ENCODE measurements around the gene GPRC5B. TPM values are rescaled to one million over a fixed set of nuclear protein-coding genes. Genes with fewer than 3 reads are reported as not detected.

Gene GPRC5B
- total and polyA plus RNA-seq, 4 donors = 6.8 to 21.2 (median 9.5) TPM

- no peak for ATAC-seq (ENCODE audit: insufficient read depth, low FRiP score)
- 89 to 96% methylated on average over 5 of the region's 5 CpGs for WGBS, 2 donors
- DNase-seq = no peak
These were observed 12.3 kb upstream of the GPRC5B start for GRCh38 chr16:19896951-19897350.

GRCh38 chr16:19894586-19894985, 9.9 kb upstream of the GPRC5B start:
- WGBS, 2 donors = 89 to 92% methylated on average over 7 of the region's 7 CpGs

More at GRCh38 chr16:19896951-19897350, 12.3 kb upstream of the GPRC5B start:
- Histone ChIP-seq H3K4me1 (ENCODE audit: control insufficient read depth in 5 of 5, insufficient read depth in 5 of 5, low read length in 5 of 5) (no peaks in the 10 kb centered on the region), H3K27me3 (ENCODE audit: control insufficient read depth in 3 of 3, insufficient read depth in 3 of 3, low read length in 2 of 3) (no peaks in the 10 kb centered on the region), H3K36me3 (ENCODE audit: control insufficient read depth in 4 of 4, insufficient read depth in 4 of 4, low read length in 4 of 4) (no peaks in the 10 kb centered on the region), H3K27ac (ENCODE audit: low read depth in 1 of 2, low read length in 1 of 2) (no peak overlapping the region), H3K9ac (ENCODE audit: insufficient read depth in 1 of 2, low read length in 2 of 2) (no peak overlapping the region), H3K9me3 (ENCODE audit: control insufficient read depth in 4 of 4, insufficient read depth in 3 of 4, low read length in 3 of 4) (peaks cover 0 to 2% (median 0%) of the 10 kb centered on the region in 4 donors), H3K4me3 (no peak overlapping the region)
- no peak for TF ChIP-seq CTCF (IDR thresholded peaks at IDR 0.05; ENCODE audit: control extremely low read depth, extremely low read depth)

GRCh38 chr16:19892902-19893301, 8.3 kb upstream of the GPRC5B start:
- TF ChIP-seq CTCF (IDR thresholded peaks at IDR 0.05; ENCODE audit: control extremely low read depth, extremely low read depth) = no peak
- ATAC-seq (ENCODE audit: insufficient read depth, low FRiP score) (no peak), DNase-seq (no peak)
- no peak overlapping the region for H3K9ac ChIP-seq (ENCODE audit: insufficient read depth in 1 of 2, low read length in 2 of 2)
- H3K36me3 ChIP-seq (ENCODE audit: control insufficient read depth in 4 of 4, insufficient read depth in 4 of 4, low read length in 4 of 4) = no peaks in the 10 kb centered on the region
- peaks cover 0 to 1% (median 0%) of the 10 kb centered on the region in 4 donors for H3K9me3 ChIP-seq (ENCODE audit: control insufficient read depth in 4 of 4, insufficient read depth in 3 of 4, low read length in 3 of 4)
- H3K4me3 ChIP-seq = no peak overlapping the region
- 82 to 89% methylated on average over 12 of the region's 12 CpGs for WGBS, 2 donors
- no peak overlapping the region for H3K27ac ChIP-seq (ENCODE audit: low read depth in 1 of 2, low read length in 1 of 2)
- no peaks in the 10 kb centered on the region for H3K4me1 ChIP-seq (ENCODE audit: control insufficient read depth in 5 of 5, insufficient read depth in 5 of 5, low read length in 5 of 5)
- no peaks in the 10 kb centered on the region for H3K27me3 ChIP-seq (ENCODE audit: control insufficient read depth in 3 of 3, insufficient read depth in 3 of 3, low read length in 2 of 3)

More at GRCh38 chr16:19894586-19894985, 9.9 kb upstream of the GPRC5B start:
- no peaks in the 10 kb centered on the region for H3K36me3 ChIP-seq (ENCODE audit: control insufficient read depth in 4 of 4, insufficient read depth in 4 of 4, low read length in 4 of 4)
- no peak overlapping the region for H3K4me3 ChIP-seq
- no peak for ATAC-seq (ENCODE audit: insufficient read depth, low FRiP score)
- no peak for TF ChIP-seq CTCF (IDR thresholded peaks at IDR 0.05; ENCODE audit: control extremely low read depth, extremely low read depth)
- no peaks in the 10 kb centered on the region for H3K27me3 ChIP-seq (ENCODE audit: control insufficient read depth in 3 of 3, insufficient read depth in 3 of 3, low read length in 2 of 3)
- peaks cover 0 to 1% (median 0%) of the 10 kb centered on the region in 4 donors for H3K9me3 ChIP-seq (ENCODE audit: control insufficient read depth in 4 of 4, insufficient read depth in 3 of 4, low read length in 3 of 4)
- DNase-seq = no peak
- H3K9ac ChIP-seq (ENCODE audit: insufficient read depth in 1 of 2, low read length in 2 of 2) = no peak overlapping the region
- H3K27ac ChIP-seq (ENCODE audit: low read depth in 1 of 2, low read length in 1 of 2) = no peak overlapping the region
- H3K4me1 ChIP-seq (ENCODE audit: control insufficient read depth in 5 of 5, insufficient read depth in 5 of 5, low read length in 5 of 5) = no peaks in the 10 kb centered on the region

GRCh38 chr16:19890901-19891300, 6.3 kb upstream of the GPRC5B start:
- Histone ChIP-seq H3K27ac (ENCODE audit: low read depth in 1 of 2, low read length in 1 of 2) (no peak overlapping the region), H3K9me3 (ENCODE audit: control insufficient read depth in 4 of 4, insufficient read depth in 3 of 4, low read length in 3 of 4) (peaks cover 0 to 1% (median 0%) of the 10 kb centered on the region in 4 donors), H3K27me3 (ENCODE audit: control insufficient read depth in 3 of 3, insufficient read depth in 3 of 3, low read length in 2 of 3) (no peaks in the 10 kb centered on the region), H3K9ac (ENCODE audit: insufficient read depth in 1 of 2, low read length in 2 of 2) (no peak overlapping the region), H3K36me3 (ENCODE audit: control insufficient read depth in 4 of 4, insufficient read depth in 4 of 4, low read length in 4 of 4) (no peaks in the 10 kb centered on the region), H3K4me1 (ENCODE audit: control insufficient read depth in 5 of 5, insufficient read depth in 5 of 5, low read length in 5 of 5) (peaks cover 0 to 7% (median 0%) of the 10 kb centered on the region in 5 donors), H3K4me3 (no peak overlapping the region)
- no peak for TF ChIP-seq CTCF (IDR thresholded peaks at IDR 0.05; ENCODE audit: control extremely low read depth, extremely low read depth)
- ATAC-seq (ENCODE audit: insufficient read depth, low FRiP score) = no peak
- no peak for DNase-seq
- 85 to 88% methylated on average over 3 of the region's 3 CpGs for WGBS, 2 donors

Data from lung (tissue), 12 donors.